OCI-LY1 (cell line): Measurements from ENCODE around the gene FLNC.

Source experiments
- EZH2 ChIP-seq: fragments of 200-600 bp; sonication (generic), shearing (Covaris generic); IDR thresholded peaks from 2 replicates; pipeline ENCODE4 v1.8.0; 2017; ENCODE audit warnings: borderline replicate concordance, mixed run types, mild to moderate bottlenecking, antibody characterized with exemption, low read length, moderate library complexity, mixed read lengths
- TF ChIP-seq, protein P1 (sequence below): fragments of 200-600 bp; sonication (generic), shearing (Covaris generic); IDR thresholded peaks from 2 replicates; pipeline ENCODE4 v1.5.1; 2017; ENCODE audit warnings: mild to moderate bottlenecking, antibody characterized with exemption, low read length, moderate library complexity, mixed read lengths

DNA sequence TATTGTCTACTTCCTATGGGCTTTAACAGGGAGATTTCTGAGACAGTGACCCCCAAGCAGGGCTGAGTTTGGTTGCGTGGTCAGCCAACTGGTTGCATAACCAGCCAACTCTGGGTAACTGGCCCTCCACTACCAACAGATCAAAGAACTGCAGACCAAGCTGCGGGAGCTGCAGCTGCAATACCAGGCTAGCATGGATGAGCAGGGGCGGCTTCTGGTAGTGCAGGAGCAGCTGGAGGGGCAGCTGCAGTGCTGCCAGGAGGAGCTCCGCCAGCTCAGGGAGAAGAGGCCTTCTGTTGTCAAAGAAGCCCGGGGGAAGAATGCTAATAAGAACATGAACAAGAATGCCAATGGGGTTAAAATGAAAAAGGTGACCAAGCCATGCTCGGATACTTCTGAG is 15.7 kb upstream of the FLNC start:
- TF ChIP-seq, protein P1, sequence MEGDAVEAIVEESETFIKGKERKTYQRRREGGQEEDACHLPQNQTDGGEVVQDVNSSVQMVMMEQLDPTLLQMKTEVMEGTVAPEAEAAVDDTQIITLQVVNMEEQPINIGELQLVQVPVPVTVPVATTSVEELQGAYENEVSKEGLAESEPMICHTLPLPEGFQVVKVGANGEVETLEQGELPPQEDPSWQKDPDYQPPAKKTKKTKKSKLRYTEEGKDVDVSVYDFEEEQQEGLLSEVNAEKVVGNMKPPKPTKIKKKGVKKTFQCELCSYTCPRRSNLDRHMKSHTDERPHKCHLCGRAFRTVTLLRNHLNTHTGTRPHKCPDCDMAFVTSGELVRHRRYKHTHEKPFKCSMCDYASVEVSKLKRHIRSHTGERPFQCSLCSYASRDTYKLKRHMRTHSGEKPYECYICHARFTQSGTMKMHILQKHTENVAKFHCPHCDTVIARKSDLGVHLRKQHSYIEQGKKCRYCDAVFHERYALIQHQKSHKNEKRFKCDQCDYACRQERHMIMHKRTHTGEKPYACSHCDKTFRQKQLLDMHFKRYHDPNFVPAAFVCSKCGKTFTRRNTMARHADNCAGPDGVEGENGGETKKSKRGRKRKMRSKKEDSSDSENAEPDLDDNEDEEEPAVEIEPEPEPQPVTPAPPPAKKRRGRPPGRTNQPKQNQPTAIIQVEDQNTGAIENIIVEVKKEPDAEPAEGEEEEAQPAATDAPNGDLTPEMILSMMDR: no peak
- no peak for TF ChIP-seq EZH2
